ENCODE measurements around the gene SVOPL. TPM values are rescaled to one million over a fixed set of nuclear protein-coding genes. Genes with fewer than 3 reads are reported as not detected.

Gene SVOPL
- total RNA-seq, 4 donors from 2014 or later, result not detected

GRCh38 chr7:138720286-138720685, 19.1 kb upstream of the SVOPL start:
- TF ChIP-seq, protein P1, sequence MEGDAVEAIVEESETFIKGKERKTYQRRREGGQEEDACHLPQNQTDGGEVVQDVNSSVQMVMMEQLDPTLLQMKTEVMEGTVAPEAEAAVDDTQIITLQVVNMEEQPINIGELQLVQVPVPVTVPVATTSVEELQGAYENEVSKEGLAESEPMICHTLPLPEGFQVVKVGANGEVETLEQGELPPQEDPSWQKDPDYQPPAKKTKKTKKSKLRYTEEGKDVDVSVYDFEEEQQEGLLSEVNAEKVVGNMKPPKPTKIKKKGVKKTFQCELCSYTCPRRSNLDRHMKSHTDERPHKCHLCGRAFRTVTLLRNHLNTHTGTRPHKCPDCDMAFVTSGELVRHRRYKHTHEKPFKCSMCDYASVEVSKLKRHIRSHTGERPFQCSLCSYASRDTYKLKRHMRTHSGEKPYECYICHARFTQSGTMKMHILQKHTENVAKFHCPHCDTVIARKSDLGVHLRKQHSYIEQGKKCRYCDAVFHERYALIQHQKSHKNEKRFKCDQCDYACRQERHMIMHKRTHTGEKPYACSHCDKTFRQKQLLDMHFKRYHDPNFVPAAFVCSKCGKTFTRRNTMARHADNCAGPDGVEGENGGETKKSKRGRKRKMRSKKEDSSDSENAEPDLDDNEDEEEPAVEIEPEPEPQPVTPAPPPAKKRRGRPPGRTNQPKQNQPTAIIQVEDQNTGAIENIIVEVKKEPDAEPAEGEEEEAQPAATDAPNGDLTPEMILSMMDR (IDR thresholded peaks at IDR 0.05; ENCODE audit: low read depth), result no peak

DNA sequence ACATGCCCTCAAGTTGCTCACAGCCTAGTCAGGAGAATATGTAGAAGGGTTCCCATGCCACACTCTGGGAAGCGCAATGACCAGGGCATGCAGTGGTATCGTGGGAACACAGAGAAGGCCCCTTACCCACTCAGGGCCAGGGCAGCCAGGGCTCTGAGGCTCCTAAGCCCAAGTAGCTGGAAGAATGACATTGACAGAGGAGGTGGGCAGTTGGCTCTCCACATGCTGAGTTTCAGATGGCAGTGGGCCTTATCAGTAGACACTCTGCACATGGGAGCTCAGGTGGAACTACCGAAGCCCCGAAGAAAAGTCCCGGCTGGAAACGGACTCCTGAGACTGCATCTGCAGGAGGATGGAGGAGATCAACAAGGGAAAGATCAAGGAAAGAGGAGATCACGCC, 15.7 kb upstream of the SVOPL start:
- TF ChIP-seq, protein P1 (IDR thresholded peaks at IDR 0.05; ENCODE audit: low read depth), result no peak

DNA sequence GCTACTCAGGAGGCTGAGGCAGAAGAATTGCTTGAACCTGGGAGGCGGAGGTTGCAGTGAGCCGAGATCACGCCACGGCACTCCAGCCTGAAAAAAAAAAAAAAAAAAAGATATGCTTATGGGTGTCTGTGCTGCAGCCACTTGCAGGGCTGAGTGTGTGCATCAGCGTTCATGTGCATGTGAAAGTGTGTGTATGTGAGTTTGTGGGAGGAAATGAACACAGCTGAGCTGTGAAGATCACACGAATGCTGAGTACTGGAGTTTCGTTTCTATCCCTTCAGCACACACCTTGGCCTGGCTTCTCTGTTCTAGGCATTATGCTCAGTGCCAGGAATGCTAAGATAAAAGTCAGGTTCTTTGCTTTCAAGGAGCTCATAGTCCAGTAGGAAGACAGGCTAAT, 12.0 kb upstream of the SVOPL start:
- TF ChIP-seq, protein P1 (IDR thresholded peaks at IDR 0.05; ENCODE audit: low read depth), result no peak

GRCh38 chr7:138712652-138713051, 11.5 kb upstream of the SVOPL start:
- TF ChIP-seq, protein P1 (IDR thresholded peaks at IDR 0.05; ENCODE audit: low read depth), result no peak

DNA sequence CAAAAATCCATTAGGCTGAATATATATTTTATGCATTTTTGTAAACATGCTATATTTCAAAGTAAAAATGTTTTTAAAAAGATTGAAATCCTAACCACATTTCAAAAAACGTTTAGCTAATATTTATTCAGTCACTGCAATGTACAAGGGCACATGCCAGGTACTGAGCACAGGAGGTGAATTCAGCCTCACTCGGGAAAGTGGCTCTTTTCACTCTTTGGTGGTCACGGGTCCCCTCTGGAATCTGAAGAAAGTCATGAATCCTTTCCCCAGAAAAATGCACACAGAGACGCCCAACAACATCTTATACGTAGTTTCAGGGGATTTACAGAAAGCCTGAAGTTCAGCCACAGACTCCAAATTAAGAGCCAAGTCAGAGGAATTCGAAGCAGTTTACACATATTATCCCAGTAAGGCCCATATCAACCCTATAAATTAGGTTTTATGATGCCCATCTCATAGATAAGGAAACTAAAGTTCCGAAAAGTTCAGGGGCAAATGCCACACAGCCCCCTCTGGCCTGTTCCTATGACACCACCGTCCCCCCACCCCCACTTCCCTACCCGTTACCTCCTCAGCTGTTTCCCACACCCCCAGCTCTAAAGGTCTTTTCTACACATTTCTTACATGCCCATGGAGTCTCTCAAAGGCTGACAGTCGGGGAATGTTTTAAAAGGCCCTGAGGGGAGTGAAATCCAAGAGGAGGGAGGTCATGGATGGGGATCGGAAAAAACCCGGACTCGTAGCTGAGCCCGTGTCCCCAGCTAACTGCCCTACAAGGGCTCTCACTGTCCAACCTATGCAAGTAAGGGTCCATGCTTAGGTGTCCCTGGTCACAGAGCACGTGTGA, 9.6 kb upstream of the SVOPL start:
- TF ChIP-seq, protein P1 (IDR thresholded peaks at IDR 0.05; ENCODE audit: low read depth), result no peak

DNA sequence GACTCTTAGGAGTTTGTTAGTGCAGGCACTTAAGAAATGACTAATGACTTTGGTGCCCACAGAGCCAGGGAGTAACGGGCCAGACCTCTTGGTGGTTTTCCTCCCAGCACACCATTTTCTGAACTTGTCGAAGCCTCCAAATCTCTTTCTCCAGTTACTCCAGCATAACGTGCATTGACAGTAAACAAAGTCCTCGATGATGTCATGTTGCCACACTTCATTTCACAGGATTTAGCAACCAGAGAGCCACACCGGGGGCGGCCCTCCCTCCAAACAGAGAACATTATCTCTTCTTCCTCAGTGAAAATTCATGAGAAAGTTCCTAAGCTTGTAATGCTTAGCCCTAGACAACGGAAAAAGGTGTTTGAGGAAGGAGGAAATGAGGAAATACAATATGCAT, 4.0 kb upstream of the SVOPL start:
- TF ChIP-seq, protein P1 (IDR thresholded peaks at IDR 0.05; ENCODE audit: low read depth), result no peak

DNA sequence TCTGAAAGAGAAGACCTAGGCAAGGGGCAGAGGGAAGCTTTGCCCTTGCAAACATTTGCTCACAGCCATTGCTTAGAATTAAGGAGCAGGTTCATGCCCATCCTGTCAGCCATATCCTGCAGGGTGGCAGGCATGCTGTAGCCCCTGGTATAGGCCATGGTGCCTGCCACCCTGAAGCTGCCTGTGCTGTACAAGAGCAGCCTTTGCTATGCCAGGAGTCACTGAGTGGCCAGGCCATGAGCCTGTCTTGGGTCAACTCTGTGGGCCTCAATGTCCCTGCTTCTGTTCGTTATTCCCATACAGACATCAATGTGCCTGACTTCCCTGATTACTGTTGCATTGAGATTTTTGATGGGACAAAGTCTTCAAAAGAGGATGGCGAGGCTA, 368 bp upstream of the SVOPL start:
- TF ChIP-seq, protein P1 (IDR thresholded peaks at IDR 0.05; ENCODE audit: low read depth), result no peak

Data from subcutaneous adipose tissue (tissue), 4 donors.